Measurements from ENCODE around the gene ULK3. TPM values are rescaled to one million over a fixed set of nuclear protein-coding genes. Genes with fewer than 3 reads are reported as not detected.

Gene ULK3
- total and polyA plus RNA-seq, 10 of the 15 experiments (the other 5 are each of a cell fraction or from before 2014, with no cell fraction given) = 0.64 to 38.8 (median 27.1) TPM

DNA sequence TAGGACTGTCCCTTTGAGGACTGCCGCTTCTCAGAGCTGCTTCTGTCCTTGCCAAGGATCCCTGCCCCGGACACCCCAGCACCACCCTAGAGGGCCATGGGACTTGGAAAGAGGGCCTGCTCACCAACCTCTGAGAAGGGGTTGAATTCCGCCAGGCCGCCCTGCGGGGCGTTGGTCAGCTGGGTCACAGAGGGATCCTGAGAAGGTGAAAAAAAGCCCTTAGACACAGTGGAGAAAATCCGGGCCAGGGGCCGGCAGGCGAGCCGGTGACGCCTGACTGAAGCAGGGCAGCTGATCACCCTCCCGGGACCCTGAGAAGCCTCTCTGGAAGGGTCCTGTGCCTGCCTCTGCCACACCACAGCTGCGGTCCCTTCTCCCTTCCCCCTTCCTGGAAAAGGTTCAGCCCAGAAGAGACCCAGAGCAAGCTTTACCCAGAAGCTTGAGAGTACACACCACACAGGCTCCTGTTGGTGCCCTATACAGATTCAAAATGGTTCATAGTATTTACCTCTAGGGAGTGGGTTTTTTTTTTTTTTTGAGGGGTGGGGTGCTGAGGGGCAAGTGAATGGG, 11.6 kb upstream of the ULK3 start:
- H3K27me3 ChIP-seq (replicated peaks in 1 of 2; ENCODE audit: control insufficient read depth in 2 of 2, insufficient read depth in 2 of 2, low read length in 1 of 2) = no peaks in the 10 kb centered on the region
- no peak overlapping the region for H3K4me3 ChIP-seq
- in situ Hi-C loops (cut with MboI) = no loop called here
- peaks cover 26% of the 10 kb centered on the region for H3K79me2 ChIP-seq (ENCODE audit: control insufficient read depth, insufficient read depth, low read length)
- no peak overlapping the region for H2AFZ ChIP-seq (ENCODE audit: control insufficient read depth, low read depth, low read length)
- no peak overlapping the region for H3K4me2 ChIP-seq (ENCODE audit: control insufficient read depth, insufficient read depth)
- ATAC-seq = no peak
- no peaks in the 10 kb centered on the region for H3K9me3 ChIP-seq (replicated peaks; ENCODE audit: control insufficient read depth, insufficient read depth, low read length)
- no peaks in the 10 kb centered on the region for H4K20me1 ChIP-seq (ENCODE audit: control insufficient read depth, insufficient read depth)
- H3K27ac ChIP-seq (ENCODE audit: control insufficient read depth, insufficient read depth) = no peak overlapping the region
- intact Hi-C loops (cut with micrococcal nuclease; ENCODE audit: unreplicated experiment) = loop anchor here (5.0 kb wide), 1 partner anchor 48 kb away; no protein-coding TSS in a partner anchor
- no peak for DNase-seq (ENCODE audit: low read depth, low spot score)
- no peak for FAIRE-seq
- WGBS (ENCODE audit: insufficient coverage, insufficient replicate concordance, low lambda C conversion rate, missing lambda C conversion rate) = 62% methylated on average over 13 of the region's 13 CpGs
- TF ChIP-seq IRF5 (IDR thresholded peaks at IDR 0.05; ENCODE audit: borderline replicate concordance) = no peak
- TF ChIP-seq, protein P1, sequence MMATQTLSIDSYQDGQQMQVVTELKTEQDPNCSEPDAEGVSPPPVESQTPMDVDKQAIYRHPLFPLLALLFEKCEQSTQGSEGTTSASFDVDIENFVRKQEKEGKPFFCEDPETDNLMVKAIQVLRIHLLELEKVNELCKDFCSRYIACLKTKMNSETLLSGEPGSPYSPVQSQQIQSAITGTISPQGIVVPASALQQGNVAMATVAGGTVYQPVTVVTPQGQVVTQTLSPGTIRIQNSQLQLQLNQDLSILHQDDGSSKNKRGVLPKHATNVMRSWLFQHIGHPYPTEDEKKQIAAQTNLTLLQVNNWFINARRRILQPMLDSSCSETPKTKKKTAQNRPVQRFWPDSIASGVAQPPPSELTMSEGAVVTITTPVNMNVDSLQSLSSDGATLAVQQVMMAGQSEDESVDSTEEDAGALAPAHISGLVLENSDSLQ (IDR thresholded peaks at IDR 0.05) = no peak
- no peak for TF ChIP-seq RELB (IDR thresholded peaks at IDR 0.05; ENCODE audit: low read depth)
- CTCF ChIA-PET = interaction anchor here (0.8 to 4.2 kb wide), 2 partner anchors 10 to 48 kb away, joined by 3 to 18 read pairs; no protein-coding TSS in a partner anchor
- peaks cover 21 to 34% of the 10 kb centered on the region in 2 experiments; a peak in 3 of 4 replicates for H3K36me3 ChIP-seq (ENCODE audit: control insufficient read depth in 2 of 2, insufficient read depth in 2 of 2, low read length in 1 of 2)
- POLR2A ChIA-PET = interaction anchor here (1.1 to 1.3 kb wide), 2 partner anchors 15 to 52 kb away, joined by 3 read pairs; partner anchors contain the start of gene FAM219B
- RAD21 ChIA-PET (ENCODE audit: unreplicated experiment) = interaction anchor here (1.6 kb wide), 1 partner anchor 47 kb away, joined by 4 read pairs; no protein-coding TSS in a partner anchor
- H3K4me1 ChIP-seq (ENCODE audit: control insufficient read depth, insufficient read depth, low read length) = peaks cover 44% of the 10 kb centered on the region
- SMC1A ChIA-PET (ENCODE audit: uncharacterized antibody, unreplicated experiment) = interaction anchor here (2.0 to 7.5 kb wide), 3 partner anchors 14 to 47 kb away, joined by 9 to 120 read pairs (median 36); no protein-coding TSS in a partner anchor
- BruUV-seq (replicated peaks) = no TSS peak
- no peak overlapping the region for H3K9ac ChIP-seq (ENCODE audit: control insufficient read depth, insufficient read depth, low read length)

All from GM12878 (cell line).